OCI-LY1 (cell line): ENCODE measurements around the gene EYA2.

ENCODE experiments used
- CTCF ChIP-seq: fragments of 200-600 bp; sonication (generic), shearing (Covaris generic); IDR thresholded peaks from 2 replicates; pipeline ENCODE4 v1.5.1; 2017; ENCODE audit warnings: mild to moderate bottlenecking, antibody characterized with exemption, low read length, moderate library complexity, mixed read lengths
- EZH2 ChIP-seq: fragments of 200-600 bp; sonication (generic), shearing (Covaris generic); IDR thresholded peaks from 2 replicates; pipeline ENCODE4 v1.8.0; 2017; ENCODE audit warnings: borderline replicate concordance, mixed run types, mild to moderate bottlenecking, antibody characterized with exemption, low read length, moderate library complexity, mixed read lengths

- no peak for TF ChIP-seq CTCF
- TF ChIP-seq EZH2 = no peak
These were observed 242.7 kb downstream of the EYA2 start for GRCh38 chr20:47137231-47137870.
